HCEC 1CT (cell line): ENCODE results near the gene SLC35A5.

ENCODE experiments used
- DNase-seq: peaks from one replicate; pipeline ENCODE4 v3.0.0-alpha.2; 2017

SLC35A5 gene

DNA sequence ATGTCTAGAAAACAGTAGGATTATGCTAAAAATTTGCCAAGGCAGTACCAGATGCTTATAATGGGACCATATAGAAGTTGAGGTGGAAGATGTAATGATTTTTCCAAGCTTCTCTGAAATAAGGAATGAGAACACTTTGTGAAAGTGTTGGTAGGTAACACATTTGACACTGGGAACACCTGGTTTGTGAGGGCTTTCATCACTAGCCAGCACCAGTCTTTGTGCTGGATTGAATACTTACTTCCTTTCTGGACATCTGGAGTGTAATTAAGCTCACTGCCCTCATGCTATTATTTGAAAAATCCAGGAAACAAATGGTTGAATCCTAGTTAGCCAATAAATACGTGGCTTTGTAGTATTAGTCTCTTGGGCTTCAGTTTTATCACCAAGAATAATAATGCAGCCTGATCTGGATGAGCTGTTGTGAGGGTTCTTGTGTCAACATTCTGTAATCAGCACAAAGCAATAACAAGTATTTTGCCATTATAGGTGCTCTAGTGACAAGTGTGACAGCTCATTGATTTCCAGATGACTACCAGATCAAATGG, 66.1 kb downstream of the SLC35A5 start:
- DNase-seq = no peak

DNA sequence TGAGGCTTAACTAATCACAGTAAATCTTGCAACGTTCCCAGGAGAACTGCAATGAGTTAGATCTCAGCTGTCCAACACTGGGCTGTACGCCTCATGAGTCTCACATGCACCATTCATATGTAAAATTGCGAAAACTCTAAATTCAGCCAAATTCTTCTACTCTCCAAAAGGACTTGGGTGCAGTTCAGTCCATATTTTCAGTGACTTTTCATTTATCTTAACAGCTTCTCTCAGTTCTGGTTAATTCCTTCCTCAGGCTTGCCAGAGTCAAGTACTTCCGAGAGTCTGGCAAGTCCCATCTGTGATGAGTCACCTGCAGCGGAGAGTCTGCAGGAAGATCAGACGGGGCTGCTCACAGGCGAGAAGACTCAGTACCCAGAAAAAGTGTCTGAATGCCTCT, 67.6 kb downstream of the SLC35A5 start:
- peak; percentile 85 for DNase-seq

DNA sequence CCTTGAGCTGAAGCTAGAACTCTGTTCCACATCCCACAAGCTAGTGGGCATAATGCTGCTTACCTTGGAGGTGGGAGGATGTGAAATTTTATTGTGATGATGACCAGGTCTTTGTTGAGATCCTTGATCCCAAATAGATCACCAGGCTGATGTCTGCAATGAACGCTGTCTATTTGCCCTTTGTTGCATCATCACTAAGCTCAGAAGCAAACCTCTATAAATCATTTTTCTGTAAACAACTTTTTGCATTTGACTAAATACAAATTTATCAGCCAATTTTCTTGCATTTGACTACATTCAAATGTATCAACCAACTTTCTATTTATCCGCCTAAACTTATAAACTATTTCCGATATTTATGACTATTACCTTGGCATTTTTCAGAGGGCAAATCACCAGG, 69.4 kb downstream of the SLC35A5 start:
- DNase-seq = peak; percentile 28

DNA sequence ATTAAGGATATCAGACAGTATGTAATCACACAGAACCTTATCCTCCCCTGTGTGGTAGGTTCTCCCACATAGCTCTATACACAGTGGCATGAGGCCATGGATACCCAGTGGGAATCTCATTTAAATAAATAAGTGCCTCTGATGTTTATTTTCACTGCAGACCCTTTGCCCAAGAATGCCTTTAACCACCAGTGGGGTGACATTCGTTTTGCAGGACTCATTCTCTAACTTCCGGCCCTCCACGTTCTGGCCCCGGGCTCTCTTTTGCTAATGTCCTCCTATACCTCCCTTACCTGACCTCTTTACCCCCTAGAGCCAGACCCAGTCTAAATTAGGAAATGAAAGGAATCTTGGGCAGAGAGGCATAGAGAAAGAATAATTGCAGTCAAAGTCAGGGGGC, 70.8 kb downstream of the SLC35A5 start:
- no peak for DNase-seq

DNA sequence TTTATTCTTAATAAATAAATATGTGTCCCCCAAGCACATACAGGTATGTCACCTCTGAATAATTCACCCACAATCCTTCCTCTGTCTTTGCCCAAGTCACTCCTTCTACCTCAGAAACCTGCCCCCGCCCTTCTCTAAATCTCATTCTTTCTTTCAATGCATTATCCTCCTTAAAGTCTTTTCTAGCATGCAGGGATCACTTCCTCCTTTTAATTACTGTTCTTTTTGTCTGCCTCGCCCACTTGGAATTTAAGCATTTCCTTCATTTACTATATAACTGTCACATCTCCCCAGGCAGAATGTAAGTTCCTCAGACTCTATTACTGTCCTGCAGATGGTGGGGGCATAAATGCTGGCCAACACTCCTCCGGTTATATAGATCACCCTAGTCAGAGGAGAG, 71.3 kb downstream of the SLC35A5 start:
- DNase-seq = no peak

DNA sequence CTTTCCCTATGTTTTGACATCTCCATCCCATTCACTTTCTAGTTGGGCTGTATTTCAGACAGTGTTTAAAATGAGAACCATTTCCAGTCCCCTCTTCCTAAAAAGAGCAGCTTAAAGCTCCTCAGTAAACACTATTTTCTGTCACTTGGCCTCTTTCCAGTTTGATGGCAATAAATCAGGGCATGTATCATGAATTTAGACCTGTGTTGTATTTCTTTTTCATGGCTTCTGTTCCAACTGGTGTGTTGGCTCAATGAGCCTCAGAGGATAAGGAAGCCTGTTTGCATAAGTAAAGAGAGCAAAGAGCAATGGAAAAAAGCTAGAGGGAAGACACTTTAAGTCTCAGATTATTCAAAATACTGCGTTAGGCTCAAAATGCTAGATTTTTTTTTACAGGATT, 71.9 kb downstream of the SLC35A5 start:
- DNase-seq = peak; percentile 22

DNA sequence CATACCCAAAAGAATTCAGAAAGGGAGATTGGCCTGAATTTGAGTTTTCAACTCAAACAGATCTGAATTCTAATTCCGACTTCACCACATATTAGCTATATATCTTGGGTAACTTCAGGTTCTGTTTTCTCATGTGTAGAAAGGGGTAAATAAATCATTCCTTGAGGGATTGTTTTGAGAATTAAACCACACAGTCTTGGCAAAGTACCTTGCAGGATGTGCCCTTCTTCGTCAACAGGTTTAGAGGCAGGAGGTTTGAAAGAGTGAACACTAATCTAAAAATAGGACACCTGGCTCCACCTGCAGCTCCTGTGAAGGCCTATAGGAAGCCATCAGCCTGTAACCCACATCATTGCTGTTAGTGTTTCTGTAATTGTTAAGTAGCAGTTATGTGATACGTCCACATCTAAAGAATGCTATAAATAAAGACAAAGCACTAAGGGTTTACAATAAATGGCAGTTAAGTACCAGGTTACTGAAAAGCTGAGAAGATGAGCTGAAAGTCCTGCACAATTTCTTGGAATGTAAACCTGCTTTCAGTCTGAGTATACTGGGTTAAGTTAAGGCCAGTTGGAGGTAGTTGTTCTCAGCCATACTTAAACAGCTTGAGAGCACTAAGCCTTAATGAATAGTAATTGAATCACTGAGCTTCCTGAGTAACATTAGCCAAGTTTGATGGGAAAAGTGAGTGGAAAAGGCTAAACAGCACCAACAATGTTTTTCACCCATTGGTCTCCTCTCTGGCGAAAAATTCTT, 73.1 kb downstream of the SLC35A5 start:
- DNase-seq = peak; percentile 52
